NT2/D1 (cell line): ENCODE data around the gene AP5Z1.

Source experiments
- DNase-seq: peaks from one replicate; pipeline ENCODE4 v3.0.0-alpha.2; 2011; ENCODE audit warnings: low read depth, low spot score
- H3K27me3 ChIP-seq: 2 replicates; pipeline ENCODE4 v1.6.0; 2011; ENCODE audit warnings: mild to moderate bottlenecking; ENCODE audit not compliant: insufficient read length, insufficient read depth
- H3K36me3 ChIP-seq: 2 replicates; pipeline ENCODE4 v1.6.1; 2011; ENCODE audit warnings: mild to moderate bottlenecking, low read length, mixed read lengths; ENCODE audit not compliant: insufficient read depth, insufficient read length
- H3K4me1 ChIP-seq: 2 replicates; pipeline ENCODE4 v1.5.1; 2011; ENCODE audit not compliant: insufficient read depth, insufficient read length
- H3K4me3 ChIP-seq: 2 replicates; pipeline ENCODE4 v1.5.1; 2011; ENCODE audit warnings: low read depth; ENCODE audit not compliant: insufficient read length
- H3K9ac ChIP-seq: 2 replicates; pipeline ENCODE4 v1.6.0; 2011; ENCODE audit warnings: low read depth; ENCODE audit not compliant: insufficient read length
- H3K9me3 ChIP-seq: 2 replicates; pipeline ENCODE4 v1.5.1; 2011; ENCODE audit warnings: mild to moderate bottlenecking, low read length; ENCODE audit not compliant: insufficient read depth
- SUZ12 ChIP-seq: IDR thresholded peaks from 2 replicates; pipeline ENCODE4 v1.6.1; 2011; ENCODE audit not compliant: insufficient read length, insufficient read depth; ENCODE audit errors: extremely low read depth
- YY1 ChIP-seq: IDR thresholded peaks from 2 replicates; pipeline ENCODE4 v1.6.1; 2011; ENCODE audit not compliant: insufficient read length, insufficient read depth
- ZNF274 ChIP-seq: IDR thresholded peaks from 2 replicates; pipeline ENCODE4 v1.6.1; 2011; ENCODE audit warnings: mild to moderate bottlenecking, low read depth, low read length

The AP5Z1 gene

DNA sequence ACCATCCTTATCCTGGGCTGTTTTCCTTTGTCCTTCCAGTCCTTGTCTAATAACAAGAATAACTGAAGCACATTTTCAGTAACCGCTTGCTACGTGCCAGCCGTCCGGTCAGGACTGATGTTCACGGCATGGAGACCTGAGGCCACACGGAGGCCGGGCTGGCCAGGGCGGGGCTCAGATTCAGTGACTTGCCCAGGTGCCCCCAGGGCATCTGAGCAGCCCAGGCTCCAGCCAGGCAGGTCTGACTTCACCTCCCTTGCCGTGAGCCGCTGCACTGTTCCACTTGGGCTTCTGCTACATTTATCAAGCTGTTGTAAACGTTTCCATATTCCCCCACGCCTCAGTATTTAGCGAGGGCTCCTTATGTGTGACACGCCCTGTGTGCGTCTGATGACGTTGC, 43.6 kb upstream of the AP5Z1 start:
- no peak for TF ChIP-seq ZNF274
- no peak for TF ChIP-seq SUZ12
- no peak for TF ChIP-seq YY1
- no peak overlapping the region for H3K9ac ChIP-seq
- peaks cover 3% of the 10 kb centered on the region for H3K4me1 ChIP-seq
- DNase-seq = no peak
- no peak overlapping the region for H3K4me3 ChIP-seq
- H3K36me3 ChIP-seq = peaks cover 29% of the 10 kb centered on the region
- peaks cover 4% of the 10 kb centered on the region for H3K27me3 ChIP-seq
- H3K9me3 ChIP-seq = no peaks in the 10 kb centered on the region

DNA sequence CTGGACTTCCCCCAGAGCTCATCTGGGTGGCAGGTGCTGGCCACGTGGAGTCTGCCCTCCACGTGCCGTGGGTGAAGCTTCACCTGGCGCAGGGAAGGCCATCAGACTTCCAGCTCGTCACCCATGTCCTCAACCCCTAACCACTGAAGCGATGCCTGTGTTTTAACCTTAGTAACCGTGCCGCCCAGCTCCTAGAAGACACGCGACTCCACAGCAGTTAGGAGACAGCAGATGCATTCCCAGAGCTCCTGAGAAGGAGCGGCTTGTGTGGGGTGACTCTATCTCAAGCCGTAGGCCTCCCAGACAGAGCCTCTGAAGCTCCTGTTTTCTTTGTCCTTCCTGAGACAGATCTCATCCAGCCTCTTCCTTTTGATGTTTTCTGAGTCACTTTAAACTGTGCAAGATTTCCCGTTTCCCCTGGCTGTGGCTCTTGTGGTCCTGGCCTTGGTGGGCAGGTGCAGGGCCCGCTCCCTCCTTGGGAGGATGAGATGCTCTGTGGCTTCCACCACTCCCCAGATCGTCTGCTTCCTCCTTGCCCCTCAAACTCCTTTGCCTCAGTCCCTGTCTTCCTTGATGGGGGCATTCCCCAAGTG, 41.4 kb upstream of the AP5Z1 start:
- peaks cover 29% of the 10 kb centered on the region for H3K36me3 ChIP-seq
- DNase-seq = no peak
- TF ChIP-seq SUZ12 (no peak), ZNF274 (no peak), YY1 (no peak)
- no peak overlapping the region for H3K9ac ChIP-seq
- peaks cover 14% of the 10 kb centered on the region for H3K4me1 ChIP-seq
- H3K9me3 ChIP-seq = no peaks in the 10 kb centered on the region
- H3K4me3 ChIP-seq = no peak overlapping the region
- H3K27me3 ChIP-seq = peaks cover 20% of the 10 kb centered on the region

- TF ChIP-seq SUZ12 = no peak
- TF ChIP-seq YY1 = no peak
- TF ChIP-seq ZNF274 = no peak
- Histone ChIP-seq H3K9me3 (no peaks in the 10 kb centered on the region), H3K9ac (no peak overlapping the region), H3K36me3 (peaks cover 25% of the 10 kb centered on the region), H3K4me3 (no peak overlapping the region), H3K4me1 (peaks cover 14% of the 10 kb centered on the region), H3K27me3 (peaks cover 28% of the 10 kb centered on the region)
- DNase-seq = no peak
Measured at GRCh38 chr7:4734587-4735345, 40.7 kb upstream of the AP5Z1 start.

- Histone ChIP-seq H3K9ac (no peak overlapping the region), H3K9me3 (no peaks in the 10 kb centered on the region), H3K36me3 (peaks cover 37% of the 10 kb centered on the region), H3K27me3 (peaks cover 47% of the 10 kb centered on the region), H3K4me1 (peaks cover 11% of the 10 kb centered on the region), H3K4me3 (no peak overlapping the region)
- DNase-seq = no peak
- no peak for TF ChIP-seq ZNF274
- TF ChIP-seq YY1 = no peak
Measured at GRCh38 chr7:4737300-4737699, 38.1 kb upstream of the AP5Z1 start.

- H3K9ac ChIP-seq = peak overlapping the region; percentile 51
- no peak overlapping the region for H3K4me3 ChIP-seq
- H3K36me3 ChIP-seq = peaks cover 43% of the 10 kb centered on the region
- no peaks in the 10 kb centered on the region for H3K9me3 ChIP-seq
- peaks cover 62% of the 10 kb centered on the region for H3K27me3 ChIP-seq
- peaks cover 11% of the 10 kb centered on the region for H3K4me1 ChIP-seq
- no peak for DNase-seq
- TF ChIP-seq YY1 (no peak), ZNF274 (no peak), SUZ12 (no peak)
Measured at GRCh38 chr7:4738711-4739527, 36.5 kb upstream of the AP5Z1 start.

GRCh38 chr7:4739528-4739992, 35.9 kb upstream of the AP5Z1 start:
- Histone ChIP-seq H3K27me3 (peaks cover 65% of the 10 kb centered on the region), H3K4me1 (peaks cover 14% of the 10 kb centered on the region), H3K4me3 (no peak overlapping the region), H3K9ac (no peak overlapping the region), H3K9me3 (no peaks in the 10 kb centered on the region), H3K36me3 (peaks cover 42% of the 10 kb centered on the region)
- DNase-seq = no peak
- TF ChIP-seq ZNF274 (no peak), YY1 (no peak), SUZ12 (no peak)

DNA sequence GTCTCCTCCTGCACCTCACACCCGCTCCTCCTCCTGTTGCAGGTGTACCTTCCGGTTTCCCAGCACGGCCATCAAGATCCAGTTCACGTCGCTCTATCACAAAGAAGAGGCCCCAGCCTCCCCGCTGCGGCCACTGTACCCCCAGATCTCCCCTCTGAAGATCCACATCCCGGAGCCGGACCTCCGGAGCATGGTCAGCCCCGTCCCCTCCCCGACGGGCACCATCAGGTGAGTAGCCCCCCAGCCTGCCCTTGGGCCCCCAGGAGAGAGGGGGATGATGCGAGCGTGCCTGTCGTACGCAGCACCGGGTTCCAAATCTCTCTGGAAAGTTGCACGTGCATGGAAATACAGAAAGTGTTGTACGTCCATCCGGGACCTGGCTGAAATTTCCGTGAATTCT, 34.6 kb upstream of the AP5Z1 start:
- peaks cover 39% of the 10 kb centered on the region for H3K36me3 ChIP-seq
- no peak overlapping the region for H3K9ac ChIP-seq
- no peaks in the 10 kb centered on the region for H3K9me3 ChIP-seq
- no peak overlapping the region for H3K4me3 ChIP-seq
- H3K4me1 ChIP-seq = peaks cover 14% of the 10 kb centered on the region
- H3K27me3 ChIP-seq = peaks cover 66% of the 10 kb centered on the region
- DNase-seq = no peak
- TF ChIP-seq ZNF274 = no peak
